ENCODE measurements around the gene RERE.

DNA sequence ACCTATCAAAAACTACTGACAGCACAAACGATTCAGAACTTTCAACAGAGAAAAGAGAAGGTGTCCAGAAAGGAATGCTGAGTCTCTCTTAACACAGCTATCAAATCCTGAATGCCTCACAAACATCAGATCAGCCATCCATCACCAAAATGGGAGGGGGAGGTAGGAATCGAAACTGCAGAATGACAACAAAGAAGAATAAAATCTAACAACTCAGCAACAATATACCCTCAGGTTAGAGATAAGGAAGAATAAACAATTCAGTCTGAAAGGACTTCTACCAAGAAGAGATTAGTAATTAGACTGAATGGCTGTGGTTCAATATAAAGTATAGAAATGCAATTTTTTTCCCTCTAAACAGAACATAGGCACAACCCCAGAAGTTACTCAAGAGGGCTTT, 94.4 kb downstream of the RERE start:
- TF ChIP-seq POLR2A (IDR thresholded peaks at IDR 0.05; ENCODE audit: borderline replicate concordance, extremely low read depth, insufficient read depth, insufficient read length), result no peak
- TF ChIP-seq, protein P1, sequence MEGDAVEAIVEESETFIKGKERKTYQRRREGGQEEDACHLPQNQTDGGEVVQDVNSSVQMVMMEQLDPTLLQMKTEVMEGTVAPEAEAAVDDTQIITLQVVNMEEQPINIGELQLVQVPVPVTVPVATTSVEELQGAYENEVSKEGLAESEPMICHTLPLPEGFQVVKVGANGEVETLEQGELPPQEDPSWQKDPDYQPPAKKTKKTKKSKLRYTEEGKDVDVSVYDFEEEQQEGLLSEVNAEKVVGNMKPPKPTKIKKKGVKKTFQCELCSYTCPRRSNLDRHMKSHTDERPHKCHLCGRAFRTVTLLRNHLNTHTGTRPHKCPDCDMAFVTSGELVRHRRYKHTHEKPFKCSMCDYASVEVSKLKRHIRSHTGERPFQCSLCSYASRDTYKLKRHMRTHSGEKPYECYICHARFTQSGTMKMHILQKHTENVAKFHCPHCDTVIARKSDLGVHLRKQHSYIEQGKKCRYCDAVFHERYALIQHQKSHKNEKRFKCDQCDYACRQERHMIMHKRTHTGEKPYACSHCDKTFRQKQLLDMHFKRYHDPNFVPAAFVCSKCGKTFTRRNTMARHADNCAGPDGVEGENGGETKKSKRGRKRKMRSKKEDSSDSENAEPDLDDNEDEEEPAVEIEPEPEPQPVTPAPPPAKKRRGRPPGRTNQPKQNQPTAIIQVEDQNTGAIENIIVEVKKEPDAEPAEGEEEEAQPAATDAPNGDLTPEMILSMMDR (IDR thresholded peaks at IDR 0.05 in 2 of 3, conservative IDR thresholded peaks at IDR 0.05 in 1 of 3; ENCODE audit: borderline replicate concordance in 1 of 3, insufficient read depth in 1 of 3, low read depth in 2 of 3, low read length in 2 of 3), result no peak
- TF ChIP-seq, protein P2, sequence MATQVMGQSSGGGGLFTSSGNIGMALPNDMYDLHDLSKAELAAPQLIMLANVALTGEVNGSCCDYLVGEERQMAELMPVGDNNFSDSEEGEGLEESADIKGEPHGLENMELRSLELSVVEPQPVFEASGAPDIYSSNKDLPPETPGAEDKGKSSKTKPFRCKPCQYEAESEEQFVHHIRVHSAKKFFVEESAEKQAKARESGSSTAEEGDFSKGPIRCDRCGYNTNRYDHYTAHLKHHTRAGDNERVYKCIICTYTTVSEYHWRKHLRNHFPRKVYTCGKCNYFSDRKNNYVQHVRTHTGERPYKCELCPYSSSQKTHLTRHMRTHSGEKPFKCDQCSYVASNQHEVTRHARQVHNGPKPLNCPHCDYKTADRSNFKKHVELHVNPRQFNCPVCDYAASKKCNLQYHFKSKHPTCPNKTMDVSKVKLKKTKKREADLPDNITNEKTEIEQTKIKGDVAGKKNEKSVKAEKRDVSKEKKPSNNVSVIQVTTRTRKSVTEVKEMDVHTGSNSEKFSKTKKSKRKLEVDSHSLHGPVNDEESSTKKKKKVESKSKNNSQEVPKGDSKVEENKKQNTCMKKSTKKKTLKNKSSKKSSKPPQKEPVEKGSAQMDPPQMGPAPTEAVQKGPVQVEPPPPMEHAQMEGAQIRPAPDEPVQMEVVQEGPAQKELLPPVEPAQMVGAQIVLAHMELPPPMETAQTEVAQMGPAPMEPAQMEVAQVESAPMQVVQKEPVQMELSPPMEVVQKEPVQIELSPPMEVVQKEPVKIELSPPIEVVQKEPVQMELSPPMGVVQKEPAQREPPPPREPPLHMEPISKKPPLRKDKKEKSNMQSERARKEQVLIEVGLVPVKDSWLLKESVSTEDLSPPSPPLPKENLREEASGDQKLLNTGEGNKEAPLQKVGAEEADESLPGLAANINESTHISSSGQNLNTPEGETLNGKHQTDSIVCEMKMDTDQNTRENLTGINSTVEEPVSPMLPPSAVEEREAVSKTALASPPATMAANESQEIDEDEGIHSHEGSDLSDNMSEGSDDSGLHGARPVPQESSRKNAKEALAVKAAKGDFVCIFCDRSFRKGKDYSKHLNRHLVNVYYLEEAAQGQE (IDR thresholded peaks at IDR 0.05; ENCODE audit: low read depth), result no peak
- no peak for TF ChIP-seq POLR2AphosphoS5 (IDR thresholded peaks at IDR 0.05; ENCODE audit: low read depth, low read length)
- no peak for TF ChIP-seq SP1 (IDR thresholded peaks at IDR 0.05; ENCODE audit: low read depth)
